H1 (cell line): ENCODE measurements around the gene ABLIM1. TPM values are rescaled to one million over a fixed set of nuclear protein-coding genes. Genes with fewer than 3 reads are reported as not detected.

Source experiments
- CTCF ChIA-PET: fragments of 300-600 bp; sonication (Branson Sonifier 250); formaldehyde crosslinking; loops from one replicate; lab custom pipeline; 2021; ENCODE audit not compliant: partially characterized antibody; lab: Charles Lee
- POLR2A ChIA-PET: fragments of 300-600 bp; sonication (Branson Sonifier 250); formaldehyde crosslinking; loops from one replicate; lab custom pipeline; 2021; ENCODE audit warnings: inconsistent platforms; ENCODE audit not compliant: partially characterized antibody; lab: Charles Lee
- DNase-seq, 2 experiments: peaks; one replicate each; pipeline versions ENCODE4 v3.0.0 to v3.0.0-alpha.2; 2010 to 2022; ENCODE audit warnings: low spot score in 2 of 2, low read depth in 1 of 2, mixed read lengths in 1 of 2
- FAIRE-seq: peaks from 2 replicates; lab custom pipeline; 2011; peaks lifted over from hg19 to GRCh38; lab: Jason Lieb, UNC
- H2AFZ ChIP-seq: 2 replicates; pipeline ENCODE4 v1.8.1; 2012; ENCODE audit warnings: low read length, inconsistent platforms
- H2AK5ac ChIP-seq: 2 replicates; pipeline ENCODE4 v1.6.1; 2013; ENCODE audit warnings: low read depth, low read length
- H2BK120ac ChIP-seq: replicated peaks from 2 replicates; pipeline ENCODE3; 2013; ENCODE audit warnings: low read depth, low read length, inconsistent platforms
- H2BK12ac ChIP-seq: 2 replicates; pipeline ENCODE4 v1.6.1; 2013; ENCODE audit warnings: low read depth, low read length
- H2BK15ac ChIP-seq: 2 replicates; pipeline ENCODE4 v1.6.1; 2013; ENCODE audit warnings: low read length
- H2BK20ac ChIP-seq: 2 replicates; pipeline ENCODE4 v1.6.1; 2013; ENCODE audit warnings: low read length
- H2BK5ac ChIP-seq: 2 replicates; pipeline ENCODE4 v1.6.1; 2013; ENCODE audit warnings: low read depth, low read length
- H3K14ac ChIP-seq: 2 replicates; pipeline ENCODE4 v1.6.1; 2013; ENCODE audit warnings: inconsistent platforms; ENCODE audit not compliant: insufficient read length
- H3K18ac ChIP-seq: 2 replicates; pipeline ENCODE4 v1.6.1; 2013; ENCODE audit warnings: low read length; ENCODE audit errors: extremely low read depth
- H3K23ac ChIP-seq: 2 replicates; pipeline ENCODE4 v1.6.1; 2013; ENCODE audit warnings: inconsistent platforms; ENCODE audit not compliant: insufficient read length
- H3K23me2 ChIP-seq: 2 replicates; pipeline ENCODE4 v1.6.1; 2013; ENCODE audit warnings: low read depth, low read length
- H3K27ac ChIP-seq: 2 replicates; pipeline ENCODE4 v1.6.1; 2011; ENCODE audit warnings: low read depth, low read length, inconsistent platforms
- H3K27me3 ChIP-seq, 4 experiments: replicated peaks in 1 of 4; 1 replicate in 1 of 4; 2 replicates in 3 of 4; pipeline versions ENCODE4 v1.6.1 to v1.8.1; 2011 to 2013; ENCODE audit warnings: low read length in 3 of 4, mild to moderate bottlenecking in 3 of 4, inconsistent platforms in 2 of 4, mixed read lengths in 2 of 4, moderate library complexity in 1 of 4; ENCODE audit not compliant: control insufficient read depth in 3 of 4, insufficient read depth in 3 of 4; ENCODE audit errors: extremely low read depth in 1 of 4
- H3K36me3 ChIP-seq, 4 experiments: 2 replicates each; pipeline versions ENCODE4 v1.6.1 to v1.8.1; 2011 to 2013; ENCODE audit warnings: mild to moderate bottlenecking in 4 of 4, low read length in 3 of 4, moderate library complexity in 2 of 4, control low read depth in 1 of 4, inconsistent platforms in 1 of 4; ENCODE audit not compliant: insufficient read depth in 4 of 4, control insufficient read depth in 2 of 4
- H3K4ac ChIP-seq: replicated peaks from 2 replicates; pipeline ENCODE3; 2013; ENCODE audit warnings: low read length, low read depth, mixed read lengths, inconsistent platforms; ENCODE audit not compliant: insufficient read length
- H3K4me1 ChIP-seq, 4 experiments: replicated peaks in 1 of 4; 1 replicate in 1 of 4; 2 replicates in 3 of 4; pipeline versions ENCODE4 v1.6.1 to v1.8.1; 2011 to 2013; ENCODE audit warnings: low read length in 3 of 4, inconsistent platforms in 2 of 4, mixed read lengths in 1 of 4; ENCODE audit not compliant: insufficient read depth in 4 of 4, control insufficient read depth in 3 of 4
- H3K4me2 ChIP-seq, 2 experiments: 2 replicates each; pipeline versions ENCODE4 v1.6.1 to v1.8.1; 2011 to 2013; ENCODE audit warnings: low read depth in 2 of 2, low read length in 2 of 2, control low read depth in 1 of 2, inconsistent platforms in 1 of 2, mild to moderate bottlenecking in 1 of 2; ENCODE audit not compliant: insufficient read depth in 1 of 2
- H3K4me3 ChIP-seq, 4 experiments: fragments of 200-600, 300-600 bp in 1 of 4; sonication (generic), shearing (Covaris generic), sonication (Bioruptor Twin) in 1 of 4; 2 replicates each; pipeline versions ENCODE4 v1.5.1 to v1.8.1; 2011 to 2016; ENCODE audit warnings: low read length in 4 of 4, low read depth in 3 of 4, control low read depth in 2 of 4, inconsistent platforms in 2 of 4, mild to moderate bottlenecking in 2 of 4, mixed read lengths in 1 of 4, moderate library complexity in 1 of 4; ENCODE audit not compliant: insufficient read depth in 2 of 4; ENCODE audit errors: extremely low read depth in 1 of 4
- H3K56ac ChIP-seq: replicated peaks from 2 replicates; pipeline ENCODE3; 2013; ENCODE audit warnings: low read depth, mild to moderate bottlenecking, mixed read lengths, low read length, inconsistent platforms; ENCODE audit not compliant: insufficient read length
- H3K79me1 ChIP-seq: 2 replicates; pipeline ENCODE4 v1.6.1; 2013; ENCODE audit warnings: low read depth, low read length, control low read depth
- H3K79me2 ChIP-seq, 2 experiments: 2 replicates each; pipeline versions ENCODE4 v1.6.1 to v1.8.1; 2012 to 2013; ENCODE audit warnings: low read length in 2 of 2, mild to moderate bottlenecking in 2 of 2, inconsistent platforms in 1 of 2; ENCODE audit not compliant: insufficient read depth in 2 of 2, control insufficient read depth in 1 of 2
- H3K9ac ChIP-seq, 4 experiments: replicated peaks in 1 of 4; 1 replicate in 1 of 4; 2 replicates in 3 of 4; pipeline versions ENCODE4 v1.6.1 to v1.8.1; 2011 to 2013; ENCODE audit warnings: low read depth in 3 of 4, low read length in 3 of 4, control low read depth in 2 of 4, mild to moderate bottlenecking in 2 of 4, moderate library complexity in 2 of 4, inconsistent platforms in 1 of 4; ENCODE audit errors: extremely low read depth in 1 of 4
- H3K9me3 ChIP-seq, 2 experiments: 2 replicates each; pipeline versions ENCODE4 v1.6.1 to v1.8.1; 2012 to 2013; ENCODE audit warnings: mild to moderate bottlenecking in 2 of 2, moderate library complexity in 2 of 2, control low read depth in 1 of 2, inconsistent platforms in 1 of 2, low read depth in 1 of 2, low read length in 1 of 2, mixed read lengths in 1 of 2; ENCODE audit not compliant: insufficient read depth in 2 of 2
- H4K20me1 ChIP-seq, 2 experiments: replicated peaks in 1 of 2; 2 replicates each; pipeline versions ENCODE3 to v1.8.1; 2011 to 2013; ENCODE audit warnings: inconsistent platforms in 2 of 2, low read length in 2 of 2, mild to moderate bottlenecking in 1 of 2; ENCODE audit not compliant: insufficient read depth in 2 of 2, control insufficient read depth in 1 of 2
- H4K5ac ChIP-seq: 2 replicates; pipeline ENCODE4 v1.6.1; 2013; ENCODE audit warnings: low read length, low read depth, mixed read lengths, inconsistent platforms; ENCODE audit not compliant: insufficient read length
- H4K8ac ChIP-seq: 2 replicates; pipeline ENCODE4 v1.8.0; 2013; ENCODE audit warnings: mild to moderate bottlenecking, moderate library complexity, low read length, inconsistent platforms; ENCODE audit not compliant: insufficient read depth; ENCODE audit errors: extremely low read depth
- H4K91ac ChIP-seq: replicated peaks from 2 replicates; pipeline ENCODE3; 2013; ENCODE audit warnings: low read length, mixed read lengths, inconsistent platforms; ENCODE audit not compliant: insufficient read length
- JUND ChIP-seq: IDR thresholded peaks from 2 replicates; pipeline ENCODE4 v1.6.1; 2011; ENCODE audit warnings: mild to moderate bottlenecking, improper control_type of control experiment, low read length
- POLR2A ChIP-seq, 2 experiments: IDR thresholded peaks; 1 replicate in 1 of 2; 2 replicates in 1 of 2; pipeline ENCODE4 v1.6.1; 2011; ENCODE audit warnings: low read depth in 2 of 2, low read length in 2 of 2, mild to moderate bottlenecking in 2 of 2; ENCODE audit errors: control extremely low read depth in 1 of 2
- RAD21 ChIP-seq, 2 experiments: IDR thresholded peaks in 1 of 2; conservative IDR thresholded peaks in 1 of 2; 2 replicates each; pipeline ENCODE4 v1.6.1; 2011; ENCODE audit warnings: low read depth in 2 of 2, low read length in 2 of 2, improper control_type of control experiment in 1 of 2, inconsistent platforms in 1 of 2, mild to moderate bottlenecking in 1 of 2, moderate library complexity in 1 of 2
- RNF2 ChIP-seq: fragments of 200-900, 300-1000 bp; sonication (generic); IDR thresholded peaks from 2 replicates; pipeline ENCODE4 v1.7.1; 2016; ENCODE audit warnings: borderline replicate concordance, low read depth, mild to moderate bottlenecking, antibody characterized with exemption, low read length; ENCODE audit not compliant: poor library complexity, severe bottlenecking; ENCODE audit errors: missing control alignments
- SAP30 ChIP-seq: fragments of 300-600 bp; sonication (generic); IDR thresholded peaks from 2 replicates; pipeline ENCODE4 v1.7.1; 2012; ENCODE audit warnings: low read length, moderate library complexity, mild to moderate bottlenecking, inconsistent platforms; ENCODE audit not compliant: insufficient read depth, insufficient replicate concordance
- SIN3A ChIP-seq, 2 experiments: IDR thresholded peaks in 1 of 2; conservative IDR thresholded peaks in 1 of 2; 2 replicates each; pipeline ENCODE4 v1.6.1; 2011 to 2012; ENCODE audit warnings: low read length in 2 of 2, improper control_type of control experiment in 1 of 2, low read depth in 1 of 2, mild to moderate bottlenecking in 1 of 2
- WGBS, 2 experiments: shearing (Covaris generic) in 1 of 2; methylation state at CpG; one replicate each; pipeline versions ENCODE4 v1.1.6 to v1.1.7; 2013 to 2015; ENCODE audit warnings: low lambda C conversion rate in 2 of 2, mixed read lengths in 2 of 2, inconsistent platforms in 1 of 2, low coverage in 1 of 2, missing lambda C conversion rate in 1 of 2; ENCODE audit not compliant: insufficient replicate concordance in 2 of 2, insufficient coverage in 1 of 2, insufficient read length in 1 of 2; ENCODE audit errors: extremely low coverage in 1 of 2, missing lambda C conversion rate in 1 of 2; 5-methylcytosine and 5-hydroxymethylcytosine counted together
- polyA plus RNA-seq, 7 experiments: library from polyadenylated mRNA; depleted of rRNA in 3 of 7; stranded (reverse) in 5 of 7; unstranded in 2 of 7; fragments of >200 nt in 5 of 7; fragments of 200-250 nt in 2 of 7; gene quantifications; 1 replicate in 5 of 7; 2 replicates in 1 of 7; 4 replicates in 1 of 7; pipeline versions ENCODE4 v1.2.1 to v1.2.3, GENCODE V29; 2011 to 2013; ENCODE audit warnings: missing spikeins in 2 of 7, mixed read lengths in 2 of 7
- total RNA-seq: library from RNA; stranded (reverse); fragmentation: NEBNext Ultra II Directional; extraction: Animal tissue kit (Norgen Biotek cat#: 25700); gene quantifications from 2 replicates; pipeline ENCODE4 v1.2.1, GENCODE V29; 2021
- TF ChIP-seq, protein P1 (sequence below): IDR thresholded peaks from 2 replicates; pipeline ENCODE4 v1.6.1; 2011; ENCODE audit warnings: low read length, improper control_type of control experiment
- TF ChIP-seq, protein P2 (sequence below), 3 experiments: IDR thresholded peaks; 1 replicate in 2 of 3; 2 replicates in 1 of 3; pipeline versions ENCODE4 v1.5.1 to v1.6.1; 2011; ENCODE audit warnings: low read length in 3 of 3, mild to moderate bottlenecking in 3 of 3, inconsistent platforms in 2 of 3, low read depth in 1 of 3, moderate library complexity in 1 of 3; ENCODE audit not compliant: insufficient read depth in 1 of 3; ENCODE audit errors: control extremely low read depth in 1 of 3

The ABLIM1 gene
- total and polyA plus RNA-seq, 2 of the 8 experiments (the other 6 are each of a cell fraction or from before 2014, with no cell fraction given) = 51.2 to 51.7 TPM

DNA sequence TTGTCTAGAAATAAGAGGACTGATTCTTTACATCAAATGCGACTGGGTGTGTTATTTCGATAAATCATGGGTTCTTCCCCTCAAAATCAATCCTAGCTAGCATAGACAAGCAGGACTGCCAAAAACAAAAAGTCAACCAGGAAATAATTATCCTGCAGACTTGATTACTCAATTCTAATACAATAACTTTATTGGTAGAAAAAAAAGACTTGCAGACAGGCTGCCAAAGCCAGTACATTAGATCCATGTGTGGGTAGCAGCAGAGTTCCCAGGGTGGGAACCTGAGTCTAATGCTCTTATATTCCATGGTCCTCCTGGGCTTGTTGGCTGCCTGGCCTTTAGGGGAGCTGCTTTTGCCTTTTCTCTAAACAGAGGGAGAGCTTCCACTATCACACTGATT, 261.6 kb downstream of the ABLIM1 start:
- Histone ChIP-seq H3K27ac (no peak overlapping the region), H3K4me1 (peaks cover 0 to 10% (median 4%) of the 10 kb centered on the region in 4 experiments; a peak in 4 of 7 replicates), H2BK5ac (no peak overlapping the region), H3K9ac (no peak overlapping the region), H2BK12ac (no peak overlapping the region), H3K23me2 (no peaks in the 10 kb centered on the region), H3K9me3 (no peaks in the 10 kb centered on the region), H4K20me1 (no peaks in the 10 kb centered on the region), H3K56ac (no peak overlapping the region), H3K14ac (no peak overlapping the region), H4K8ac (no peak overlapping the region), H2BK15ac (no peak overlapping the region), H3K4me3 (no peak overlapping the region), H3K4ac (no peak overlapping the region), H3K36me3 (no peaks in the 10 kb centered on the region), H2BK20ac (no peak overlapping the region), H3K27me3 (no peaks in the 10 kb centered on the region; a peak in 2 of 7 replicates), H4K91ac (no peak overlapping the region), H3K79me1 (no peaks in the 10 kb centered on the region), H4K5ac (no peak overlapping the region), H3K4me2 (no peak overlapping the region), H2BK120ac (no peak overlapping the region), H3K79me2 (no peaks in the 10 kb centered on the region), H3K23ac (no peak overlapping the region), H2AFZ (no peak overlapping the region), H2AK5ac (no peak overlapping the region), H3K18ac (no peak overlapping the region)
- DNase-seq = no peak
- WGBS, 2 experiments = 97% methylated on average over 2 of the region's 2 CpGs; no CpG with 5 or more reads in 1 of the 2 experiments
- CTCF ChIA-PET = interaction anchor here (0.6 to 7.0 kb wide), 7 partner anchors 9 to 108 kb away, joined by 3 to 98 read pairs (median 4); no protein-coding TSS in a partner anchor
- POLR2A ChIA-PET = no interaction called here
- no peak for FAIRE-seq
- TF ChIP-seq SIN3A (conservative IDR thresholded peaks at IDR 0.05 in 1 of 2, IDR thresholded peaks at IDR 0.05 in 1 of 2; ENCODE audit: low read depth in 1 of 2, low read length in 2 of 2) (no peak), RAD21 (IDR thresholded peaks at IDR 0.05 in 1 of 2, conservative IDR thresholded peaks at IDR 0.05 in 1 of 2; ENCODE audit: low read depth in 2 of 2, low read length in 2 of 2) (no peak), POLR2A (IDR thresholded peaks at IDR 0.05; ENCODE audit: control extremely low read depth in 1 of 2, low read depth in 2 of 2, low read length in 2 of 2) (no peak), SAP30 (no peak), JUND (no peak), RNF2 (no peak)
- TF ChIP-seq, protein P1, sequence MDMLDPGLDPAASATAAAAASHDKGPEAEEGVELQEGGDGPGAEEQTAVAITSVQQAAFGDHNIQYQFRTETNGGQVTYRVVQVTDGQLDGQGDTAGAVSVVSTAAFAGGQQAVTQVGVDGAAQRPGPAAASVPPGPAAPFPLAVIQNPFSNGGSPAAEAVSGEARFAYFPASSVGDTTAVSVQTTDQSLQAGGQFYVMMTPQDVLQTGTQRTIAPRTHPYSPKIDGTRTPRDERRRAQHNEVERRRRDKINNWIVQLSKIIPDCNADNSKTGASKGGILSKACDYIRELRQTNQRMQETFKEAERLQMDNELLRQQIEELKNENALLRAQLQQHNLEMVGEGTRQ = no peak
- TF ChIP-seq, protein P2, sequence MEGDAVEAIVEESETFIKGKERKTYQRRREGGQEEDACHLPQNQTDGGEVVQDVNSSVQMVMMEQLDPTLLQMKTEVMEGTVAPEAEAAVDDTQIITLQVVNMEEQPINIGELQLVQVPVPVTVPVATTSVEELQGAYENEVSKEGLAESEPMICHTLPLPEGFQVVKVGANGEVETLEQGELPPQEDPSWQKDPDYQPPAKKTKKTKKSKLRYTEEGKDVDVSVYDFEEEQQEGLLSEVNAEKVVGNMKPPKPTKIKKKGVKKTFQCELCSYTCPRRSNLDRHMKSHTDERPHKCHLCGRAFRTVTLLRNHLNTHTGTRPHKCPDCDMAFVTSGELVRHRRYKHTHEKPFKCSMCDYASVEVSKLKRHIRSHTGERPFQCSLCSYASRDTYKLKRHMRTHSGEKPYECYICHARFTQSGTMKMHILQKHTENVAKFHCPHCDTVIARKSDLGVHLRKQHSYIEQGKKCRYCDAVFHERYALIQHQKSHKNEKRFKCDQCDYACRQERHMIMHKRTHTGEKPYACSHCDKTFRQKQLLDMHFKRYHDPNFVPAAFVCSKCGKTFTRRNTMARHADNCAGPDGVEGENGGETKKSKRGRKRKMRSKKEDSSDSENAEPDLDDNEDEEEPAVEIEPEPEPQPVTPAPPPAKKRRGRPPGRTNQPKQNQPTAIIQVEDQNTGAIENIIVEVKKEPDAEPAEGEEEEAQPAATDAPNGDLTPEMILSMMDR (IDR thresholded peaks at IDR 0.05; ENCODE audit: control extremely low read depth in 1 of 3, insufficient read depth in 1 of 3, low read depth in 1 of 3, low read length in 3 of 3) = no peak
